Adrenal gland (tissue), 12 donors: ENCODE measurements around the gene NMT1. TPM values are rescaled to one million over a fixed set of nuclear protein-coding genes. Genes with fewer than 3 reads are reported as not detected.

Source experiments
- DNase-seq, 7 donors: peaks; one replicate each; pipeline ENCODE4 v3.0.0-alpha.2; 2019 to 2020
- H3K27ac ChIP-seq, 5 donors: fragments of 200-600 bp; sonication (generic) in 4 of 5; 1 replicate in 3 of 5; 2 replicates in 2 of 5; pipeline versions ENCODE4 v1.5.1 to v1.8.0; 2016 to 2020; ENCODE audit warnings: mild to moderate bottlenecking in 1 of 5
- H3K27me3 ChIP-seq: fragments of 200-600 bp; 2 replicates; pipeline ENCODE4 v1.8.0; 2021
- H3K36me3 ChIP-seq, 2 donors: fragments of 200-600 bp; replicated peaks in 1 of 2; 1 replicate in 1 of 2; 2 replicates in 1 of 2; pipeline versions ENCODE4 v1.5.1 to v1.8.0; 2018 to 2022
- H3K4me1 ChIP-seq, 2 donors: fragments of 200-600 bp; replicated peaks in 1 of 2; 1 replicate in 1 of 2; 2 replicates in 1 of 2; pipeline versions ENCODE4 v1.5.1 to v1.8.0; 2018 to 2021
- H3K4me3 ChIP-seq, 4 donors: fragments of 200-600 bp; sonication (generic) in 3 of 4; one replicate each; pipeline ENCODE4 v1.5.1; 2016 to 2018
- H3K9me3 ChIP-seq, 3 donors: fragments of 200-600 bp; sonication (generic) in 1 of 3; replicated peaks in 1 of 3; 1 replicate in 2 of 3; 2 replicates in 1 of 3; pipeline versions ENCODE4 v1.5.1 to v1.8.0; 2016 to 2021
- CTCF ChIP-seq, 6 experiments: fragments of 450-650 bp in 4 of 6; fragments of 200-600 bp in 2 of 6; sonication (generic) in 1 of 6; IDR thresholded peaks; 1 replicate in 5 of 6; 2 replicates in 1 of 6; pipeline versions ENCODE4 v1.5.1 to v1.8.0; 2016 to 2021; ENCODE audit warnings: antibody characterized with exemption in 6 of 6, mild to moderate bottlenecking in 2 of 6, moderate library complexity in 1 of 6
- POLR2A ChIP-seq, 2 donors: fragments of 450-650 bp; IDR thresholded peaks; one replicate each; pipeline ENCODE4 v1.6.1; 2017; ENCODE audit warnings: antibody characterized with exemption in 2 of 2, mild to moderate bottlenecking in 2 of 2, moderate library complexity in 1 of 2
- WGBS, 4 donors: extraction: QIAGEN DNeasy Blood & Tissue Kit in 2 of 4; methylation state at CpG; one replicate each; pipeline versions ENCODE4 v1.1.5 to v1.1.7; 2013 to 2017; 5-methylcytosine and 5-hydroxymethylcytosine counted together
- intact Hi-C, 2 donors: fragments of 100-400 bp; cut with DNase I; formaldehyde crosslinking; loops; one replicate each; pipeline versions ENCODE4 v1.14.1 to v1.15.0; 2022 to 2023
- polyA plus RNA-seq, 3 donors: library from polyadenylated mRNA; stranded (reverse); fragments of 200-250 nt in 2 of 3; fragments of 350-450 nt in 1 of 3; fragmentation: Illumina TruSeq in 1 of 3; extraction: RNeasy Lipid Tissue Mini Kit (QIAGEN cat#74804) in 1 of 3; gene quantifications; one replicate each; pipeline ENCODE4 v1.2.3, GENCODE V29; 2013 to 2014
- total RNA-seq, 9 donors: library from RNA; depleted of rRNA in 4 of 9; stranded (reverse); fragments of >200 nt in 4 of 9; fragments of 120-200 nt in 1 of 9; fragmentation: NEBNext Ultra II Directional in 1 of 9; extraction: Animal tissue kit (Norgen Biotek cat#: 25700) in 1 of 9; gene quantifications; one replicate each; pipeline versions ENCODE4 v1.1.0 to v1.2.4, GENCODE V29; 2013 to 2023
- donor health status: healthy with polysubstance abuse.
- donor health status: Bipolar disorder and iron deficiency.
- donor health status: DM: yes; HTN: yes; CAD: no.
- donor health status: DM: no; HTN: no; CAD: no.
- donor health status: DM: no; HTN: no; CAD: no.
- donor health status: DM: yes; HTN: yes; CAD: no.

NMT1 gene
- total and polyA plus RNA-seq, 12 donors = 85.9 to 174 (median 136) TPM

- TF ChIP-seq POLR2A (IDR thresholded peaks at IDR 0.05) (peak; percentile 22 to 42), CTCF (IDR thresholded peaks at IDR 0.05) (peak; percentile 100)
- peaks cover 0 to 6% of the 10 kb centered on the region in 2 donors for H3K36me3 ChIP-seq
- peak within 1 kb of the TSS in 4 of 5 donors; percentile 29 to 87 (median 75) for H3K27ac ChIP-seq
- WGBS, 4 donors = 5 to 14% (median 6%) methylated on average over 13 to 40 of the region's 40 CpGs
- peak within 1 kb of the TSS in 2 of 4 donors; percentile 73 to 86 for H3K4me3 ChIP-seq
- no peaks in the 10 kb centered on the region for H3K9me3 ChIP-seq
- H3K4me1 ChIP-seq = peaks cover 19 to 33% of the 10 kb centered on the region in 2 donors
- H3K27me3 ChIP-seq = no peaks in the 10 kb centered on the region
- DNase-seq = peak; percentile 95 to 99 (median 97)
- intact Hi-C loops = loop anchor here (5.0 to 10.0 kb wide), 2 partner anchors 62 to 361 kb away; no protein-coding TSS in a partner anchor
Measured at GRCh38 chr17:45135192-45135977, 74.3 kb downstream of the NMT1 start, which contains the start of gene ACBD4. ACBD4 (plus strand) TSS chr17:45135687; CDS start chr17:45136145, 458 bp downstream.

GRCh38 chr17:45135978-45136791, 75.1 kb downstream of the NMT1 start:
- Histone ChIP-seq H3K27ac (peak overlapping the region in 3 of 5 donors; percentile 70 to 87 (median 80)), H3K4me3 (peak overlapping the region in 2 of 4 donors; percentile 73 to 86), H3K36me3 (peaks cover 0 to 6% of the 10 kb centered on the region in 2 donors), H3K9me3 (no peaks in the 10 kb centered on the region), H3K4me1 (peaks cover 13 to 25% of the 10 kb centered on the region in 2 donors), H3K27me3 (no peaks in the 10 kb centered on the region)
- DNase-seq = peak in 1 of 7 donors; percentile 43
- intact Hi-C loops = loop anchor here (5.0 to 10.0 kb wide), 2 partner anchors 61 to 361 kb away; no protein-coding TSS in a partner anchor
- TF ChIP-seq CTCF (IDR thresholded peaks at IDR 0.05) (no peak), POLR2A (IDR thresholded peaks at IDR 0.05) (no peak)
- WGBS, 4 donors = 37 to 81% (median 53%) methylated on average over 4 to 21 of the region's 21 CpGs

DNA sequence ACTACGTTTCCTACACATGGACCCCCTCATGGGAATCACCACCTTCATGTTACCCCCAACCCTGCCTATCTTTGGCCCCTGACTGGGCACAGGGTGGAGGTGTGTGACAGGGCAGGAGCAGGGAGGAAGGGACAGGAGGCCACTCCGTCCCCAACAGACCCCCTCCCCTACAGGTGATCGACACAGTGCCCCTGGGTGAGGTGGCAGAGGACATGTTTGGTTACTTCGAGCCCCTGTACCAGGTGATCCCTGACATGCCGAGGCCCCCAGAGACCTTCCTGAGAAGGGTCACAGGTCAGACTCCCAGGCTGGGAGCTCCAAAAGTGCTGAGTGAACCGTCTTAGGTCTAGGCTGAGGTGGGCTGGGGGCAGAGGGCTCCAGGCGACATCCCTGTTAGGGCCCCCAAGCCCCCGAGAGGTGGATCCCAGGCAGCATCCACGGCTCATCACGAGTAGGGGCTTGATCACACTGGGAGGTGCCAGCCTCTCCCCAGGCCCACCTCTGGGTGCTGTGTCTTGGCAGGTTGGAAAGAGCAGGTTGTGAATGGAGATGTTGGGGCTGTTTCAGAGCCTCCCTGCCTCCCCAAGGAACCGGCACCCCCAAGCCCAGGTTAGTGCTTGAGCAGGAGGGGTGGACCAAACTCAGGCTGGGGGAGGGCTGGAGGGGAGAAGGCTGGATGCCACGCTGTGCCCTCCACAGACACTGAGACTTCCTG, 75.9 kb downstream of the NMT1 start:
- no peak for DNase-seq
- peaks cover 0 to 6% of the 10 kb centered on the region in 2 donors for H3K36me3 ChIP-seq
- WGBS, 4 donors = 79 to 91% (median 86%) methylated on average over 5 to 12 of the region's 12 CpGs
- no peak for TF ChIP-seq POLR2A (IDR thresholded peaks at IDR 0.05)
- TF ChIP-seq CTCF (IDR thresholded peaks at IDR 0.05) = no peak
- no peaks in the 10 kb centered on the region for H3K9me3 ChIP-seq
- intact Hi-C loops = loop anchor here (5.0 to 10.0 kb wide), 2 partner anchors 60 to 362 kb away; no protein-coding TSS in a partner anchor
- no peak overlapping the region for H3K4me3 ChIP-seq
- H3K4me1 ChIP-seq = peaks cover 8 to 18% of the 10 kb centered on the region in 2 donors
- no peaks in the 10 kb centered on the region for H3K27me3 ChIP-seq
- no peak overlapping the region for H3K27ac ChIP-seq
